Heart right ventricle (tissue), 16 donors: ENCODE data around the gene ZNF484. TPM values are rescaled to one million over a fixed set of nuclear protein-coding genes. Genes with fewer than 3 reads are reported as not detected.
"Not testable (repeated sequence)": the region's sequence is repeated elsewhere in the genome, so short reads cannot be mapped to it uniquely, and the experiment has no call there.

Experiments
- ATAC-seq, 8 donors: fragments of 200-7000 bp; cut with Tn5 transposase; one replicate each; pipeline ENCODE4 v1.9.1; 2020; ENCODE audit warnings: mild to moderate bottlenecking in 8 of 8, moderate library complexity in 8 of 8, moderate number of reproducible peaks in 1 of 8
- DNase-seq, 2 donors: peaks; one replicate each; pipeline ENCODE4 v3.0.0-alpha.2; 2020
- H3K27ac ChIP-seq, 10 donors: fragments of 200-600 bp; sonication (generic) in 2 of 10; one replicate each; pipeline versions ENCODE4 v1.5.0 to v1.8.0; 2020 to 2022; ENCODE audit warnings: mild to moderate bottlenecking in 3 of 10
- H3K27me3 ChIP-seq, 7 donors: fragments of 200-600 bp; one replicate each; pipeline ENCODE4 v1.8.0; 2021 to 2022; ENCODE audit warnings: mild to moderate bottlenecking in 2 of 7
- H3K36me3 ChIP-seq, 9 donors: fragments of 200-600 bp; sonication (generic) in 1 of 9; one replicate each; pipeline versions ENCODE4 v1.5.0 to v1.8.0; 2020 to 2022; ENCODE audit warnings: mild to moderate bottlenecking in 2 of 9
- H3K4me1 ChIP-seq, 9 donors: fragments of 200-600 bp; sonication (generic) in 1 of 9; one replicate each; pipeline versions ENCODE4 v1.5.0 to v1.8.0; 2020 to 2022; ENCODE audit warnings: mild to moderate bottlenecking in 4 of 9
- H3K4me3 ChIP-seq, 10 donors: fragments of 200-600 bp; sonication (generic) in 2 of 10; one replicate each; pipeline versions ENCODE4 v1.5.0 to v1.8.0; 2020 to 2022; ENCODE audit warnings: mild to moderate bottlenecking in 7 of 10, moderate library complexity in 2 of 10
- H3K9me3 ChIP-seq, 11 donors: fragments of 200-600 bp in 10 of 11; sonication (generic) in 2 of 11; one replicate each; pipeline versions ENCODE4 v1.5.0 to v1.8.0; 2013 to 2022; ENCODE audit warnings: mild to moderate bottlenecking in 2 of 11, control low read depth in 1 of 11, moderate library complexity in 1 of 11
- CTCF ChIP-seq, 9 donors: fragments of 200-600 bp; sonication (generic) in 2 of 9; IDR thresholded peaks; one replicate each; pipeline versions ENCODE4 v1.5.0 to v1.8.0; 2021 to 2022; ENCODE audit warnings: antibody characterized with exemption in 9 of 9, mild to moderate bottlenecking in 5 of 9, moderate library complexity in 1 of 9
- WGBS, 2 donors: extraction: QIAGEN DNeasy Blood & Tissue Kit; methylation state at CpG; one replicate each; pipeline ENCODE4 v1.1.7; 2013; ENCODE audit warnings: inconsistent platforms in 1 of 2; 5-methylcytosine and 5-hydroxymethylcytosine counted together
- intact Hi-C, 10 donors: fragments of 100-400 bp; cut with DNase I; formaldehyde crosslinking; loops; one replicate each; pipeline versions ENCODE4 v1.11.1 to v1.14.2; 2022
- polyA plus RNA-seq, 2 donors: library from polyadenylated mRNA; stranded (reverse); fragments of 200-250 nt; gene quantifications; one replicate each; pipeline ENCODE4 v1.2.3, GENCODE V29; 2013
- total RNA-seq, 10 donors: library from RNA; stranded (reverse); fragmentation: NEBNext Ultra II Directional in 3 of 10; extraction: Animal tissue kit (Norgen Biotek cat#: 25700) in 3 of 10; gene quantifications; one replicate each; pipeline versions ENCODE4 v1.2.1 to v1.2.4, GENCODE V29; 2021 to 2023
- donor health status: Arrhythmogenic right ventricular cardiomyopathy.
- donor health status: ischemic (EF 13 %, LVEDD 7.1; RV severe dilation, severe dysfunction).
- donor health status: healthy with polysubstance abuse.
- donor health status: DM: no; HTN: yes; CAD: no.
- donor health status: DM: no; HTN: no; CAD: no.
- donor health status: ischemic (EF 25% LVEDD 6.9; RV normal size, moderate dysfunction).
- donor health status: ischemic (EF 25% LVEDD 5.7; RV mildly dilated, moderate dysfunction).
- donor health status: healthy.
- donor health status: DM: yes; HTN: yes; CAD: no.
- donor health status: Ischemic cardiomyopathy.
- donor health status: ischemic (EF 35%, LVEDD 5.7; RV mildly dilated, moderate dysfunction).
- donor health status: nonischemic (EF 11% LVEDD 7.7; RV severe dilation, severe dysfunction).
- donor health status: DM: yes; HTN: yes; CAD: no.
- donor health status: PGD.
- donor health status: ischemic (EF 29% LVEDD 5.4; RV normal size, mild dysfunction).
- donor health status: nonischemic (EF 23%, LVEDD 6.1; RV moderate dilation, normal function).

ZNF484 gene
- total and polyA plus RNA-seq, 12 donors: 0.71 to 7.8 (median 6.2) TPM

GRCh38 chr9:92882276-92882675, 4.4 kb upstream of the ZNF484 start:
- ATAC-seq: no peak
- H3K36me3 ChIP-seq: no peaks in the 10 kb centered on the region
- intact Hi-C loops: no loop called here
- H3K27ac ChIP-seq: no peak overlapping the region
- WGBS, 2 donors: 69 to 79% methylated on average over 5 of the region's 5 CpGs
- H3K9me3 ChIP-seq: no peaks in the 10 kb centered on the region
- no peak overlapping the region for H3K4me3 ChIP-seq
- peaks cover 0 to 4% (median 0%) of the 10 kb centered on the region in 9 donors for H3K4me1 ChIP-seq
- TF ChIP-seq CTCF (IDR thresholded peaks at IDR 0.05): no peak
- DNase-seq: no peak
- no peaks in the 10 kb centered on the region for H3K27me3 ChIP-seq

GRCh38 chr9:92875373-92875772, 2.5 kb downstream of the ZNF484 start:
- Histone ChIP-seq H3K36me3 (peaks cover 0 to 27% (median 0%) of the 10 kb centered on the region in 9 donors), H3K27ac (no peak overlapping the region), H3K9me3 (no peaks in the 10 kb centered on the region), H3K27me3 (no peaks in the 10 kb centered on the region), H3K4me3 (no peak overlapping the region), H3K4me1 (peaks cover 0 to 21% (median 8%) of the 10 kb centered on the region in 9 donors)
- ATAC-seq (no peak), DNase-seq (no peak)
- 67 to 74% methylated on average over 1 of the region's 1 CpG for WGBS, 2 donors
- TF ChIP-seq CTCF (IDR thresholded peaks at IDR 0.05): no peak
- intact Hi-C loops: loop anchor here in 1 of 10 donors (10.0 kb wide), 1 partner anchor 79 kb away; no protein-coding TSS in a partner anchor

- intact Hi-C loops: loop anchor here in 1 of 10 donors (10.0 kb wide), 1 partner anchor 85 kb away; no protein-coding TSS in a partner anchor
- Histone ChIP-seq H3K27me3 (no peaks in the 10 kb centered on the region), H3K9me3 (peaks cover 0 to 6% (median 0%) of the 10 kb centered on the region in 11 donors), H3K36me3 (peaks cover 0 to 77% (median 6%) of the 10 kb centered on the region in 9 donors), H3K4me1 (peaks cover 0 to 3% (median 0%) of the 10 kb centered on the region in 9 donors), H3K27ac (no peak overlapping the region), H3K4me3 (no peak overlapping the region)
- ATAC-seq (no peak), DNase-seq (no peak)
- WGBS, 2 donors: 98 to 99% methylated on average over 2 of the region's 2 CpGs
- TF ChIP-seq CTCF (IDR thresholded peaks at IDR 0.05): no peak
Observed at GRCh38 chr9:92870289-92870688, 7.5 kb downstream of the ZNF484 start.

- H3K4me3 ChIP-seq, H3K4me1 ChIP-seq, H3K27me3 ChIP-seq, intact Hi-C loops, ATAC-seq, DNase-seq, H3K9me3 ChIP-seq, H3K27ac ChIP-seq: not testable (repeated sequence)
- H3K36me3 ChIP-seq: peaks cover 0 to 80% (median 6%) of the 10 kb centered on the region in 9 donors
- WGBS, 2 donors: 93 to 96% methylated on average over 2 of the region's 2 CpGs
Observed at GRCh38 chr9:92866600-92866999, 11.2 kb downstream of the ZNF484 start.

GRCh38 chr9:92864152-92864551, 13.7 kb downstream of the ZNF484 start:
- intact Hi-C loops: no loop called here
- no peak for DNase-seq
- WGBS, 2 donors: 81 to 89% methylated on average over 5 of the region's 5 CpGs
- Histone ChIP-seq H3K36me3 (peaks cover 0 to 80% (median 14%) of the 10 kb centered on the region in 9 donors), H3K4me3 (no peak overlapping the region), H3K27ac (no peak overlapping the region), H3K27me3 (no peaks in the 10 kb centered on the region), H3K9me3 (peaks cover 0 to 6% (median 0%) of the 10 kb centered on the region in 11 donors), H3K4me1 (peaks cover 0 to 7% (median 0%) of the 10 kb centered on the region in 9 donors)
- TF ChIP-seq CTCF (IDR thresholded peaks at IDR 0.05): no peak
- ATAC-seq: no peak
